Caco-2 (cell line): ENCODE measurements around the gene TIMM44. TPM values are rescaled to one million over a fixed set of nuclear protein-coding genes. Genes with fewer than 3 reads are reported as not detected.

Experiments used
- BruUV-seq: library from RNA; stranded (reverse); fragments of 400-500 nt; replicated peaks from 2 replicates; lab custom pipeline; 2021; lab: Mats Ljungman, UMichigan
- CTCF ChIA-PET: fragments of 300-600 bp; sonication (Branson Sonifier 250); formaldehyde crosslinking; loops from one replicate; lab custom pipeline; 2022; ENCODE audit warnings: antibody characterized with exemption; lab: Charles Lee
- POLR2A ChIA-PET: fragments of 300-600 bp; sonication (Branson Sonifier 250); formaldehyde crosslinking; loops from one replicate; lab custom pipeline; 2022; ENCODE audit warnings: antibody characterized with exemption; lab: Charles Lee
- DNase-seq, 2 experiments: peaks; one replicate each; pipeline versions ENCODE4 v3.0.0 to v3.0.0-alpha.2; 2020 to 2022
- H3K27me3 ChIP-seq: replicated peaks from 2 replicates; pipeline ENCODE4 v1.6.0; 2011; ENCODE audit warnings: low read length; ENCODE audit not compliant: control insufficient read depth, insufficient read depth
- H3K36me3 ChIP-seq: 2 replicates; pipeline ENCODE4 v1.5.1; 2011; ENCODE audit warnings: low read length; ENCODE audit not compliant: control insufficient read depth, insufficient read depth
- H3K4me1 ChIP-seq: fragments of 250-450 bp; sonication (Bioruptor Pico); 2 replicates; pipeline ENCODE4 v1.5.1; 2020; ENCODE audit warnings: mild to moderate bottlenecking
- H3K4me3 ChIP-seq: 2 replicates; pipeline ENCODE4 v1.5.1; 2011; ENCODE audit warnings: low read depth, mild to moderate bottlenecking, control low read depth, low read length
- H3K9me3 ChIP-seq: fragments of 250-450 bp; sonication (Bioruptor Pico); 2 replicates; pipeline ENCODE4 v1.5.1; 2020; ENCODE audit warnings: mild to moderate bottlenecking, moderate library complexity
- H3K27ac Mint-ChIP-seq: one replicate; pipeline ENCODE4 v1.8.0; 2022; ENCODE audit warnings: mixed read lengths; ENCODE audit not compliant: unreplicated experiment
- H3K27me3 Mint-ChIP-seq: one replicate; pipeline ENCODE4 v1.8.0; 2022; ENCODE audit warnings: mixed read lengths; ENCODE audit not compliant: insufficient read depth, unreplicated experiment
- H3K36me3 Mint-ChIP-seq: one replicate; pipeline ENCODE4 v1.8.0; 2022; ENCODE audit warnings: mild to moderate bottlenecking, mixed read lengths; ENCODE audit not compliant: insufficient read depth, unreplicated experiment
- H3K4me1 Mint-ChIP-seq: one replicate; pipeline ENCODE4 v1.8.0; 2022; ENCODE audit warnings: low read depth, mixed read lengths; ENCODE audit not compliant: unreplicated experiment
- H3K4me3 Mint-ChIP-seq: one replicate; pipeline ENCODE4 v1.8.0; 2022; ENCODE audit warnings: mild to moderate bottlenecking, moderate library complexity, mixed read lengths; ENCODE audit not compliant: unreplicated experiment
- H3K9me3 Mint-ChIP-seq: one replicate; pipeline ENCODE4 v1.8.0; 2022; ENCODE audit warnings: mixed read lengths; ENCODE audit not compliant: unreplicated experiment
- CTCF ChIP-seq, 2 experiments: fragments of 200-600 bp in 1 of 2; IDR thresholded peaks; 1 replicate in 1 of 2; 2 replicates in 1 of 2; pipeline versions ENCODE4 v1.5.1 to v1.8.0; 2011 to 2022; ENCODE audit warnings: antibody characterized with exemption in 1 of 2, control low read depth in 1 of 2, inconsistent platforms in 1 of 2, low read depth in 1 of 2, low read length in 1 of 2, mild to moderate bottlenecking in 1 of 2, moderate library complexity in 1 of 2; ENCODE audit not compliant: insufficient read depth in 1 of 2, severe bottlenecking in 1 of 2, unreplicated experiment in 1 of 2
- intact Hi-C: fragments of 100-400 bp; cut with micrococcal nuclease; formaldehyde crosslinking; loops from one replicate; pipeline ENCODE4 v1.10.0; 2022; ENCODE audit not compliant: unreplicated experiment
- total RNA-seq: library from RNA; stranded (reverse); gene quantifications from 2 replicates; pipeline ENCODE4 v1.2.3, GENCODE V29; 2022

The TIMM44 gene
- total RNA-seq, 1 experiment from 2014 or later: 129 TPM

- Mint-ChIP-seq H3K4me3 (no peak overlapping the region), H3K36me3 (peaks cover 90% of the 10 kb centered on the region), H3K27me3 (no peaks in the 10 kb centered on the region), H3K27ac (no peak overlapping the region), H3K9me3 (no peaks in the 10 kb centered on the region), H3K4me1 (no peaks in the 10 kb centered on the region)
- H3K36me3 ChIP-seq: no peaks in the 10 kb centered on the region; the same call in 1 of the 2 replicates
- no peaks in the 10 kb centered on the region for H3K9me3 ChIP-seq
- DNase-seq: no peak
- no peak for TF ChIP-seq CTCF (IDR thresholded peaks at IDR 0.05; ENCODE audit: insufficient read depth in 1 of 2, low read depth in 1 of 2, low read length in 1 of 2, severe bottlenecking in 1 of 2, unreplicated experiment in 1 of 2)
- no peaks in the 10 kb centered on the region for H3K4me1 ChIP-seq
- BruUV-seq: no TSS peak
- H3K4me3 ChIP-seq: no peak overlapping the region
- no peaks in the 10 kb centered on the region for H3K27me3 ChIP-seq
- CTCF ChIA-PET: interaction anchor here (0.6 to 0.7 kb wide), 2 partner anchors 35 to 79 kb away, joined by 3 read pairs; no protein-coding TSS in a partner anchor
- intact Hi-C loops: no loop called here
- POLR2A ChIA-PET: no interaction called here
These were observed 37.7 kb upstream of the TIMM44 start for GRCh38 chr19:7981199-7981598.

GRCh38 chr19:7980635-7981121, 37.2 kb upstream of the TIMM44 start:
- no peak overlapping the region for H3K27ac Mint-ChIP-seq
- no peaks in the 10 kb centered on the region; the same call in 1 of the 2 replicates for H3K36me3 ChIP-seq

GRCh38 chr19:7980168-7980567, 36.7 kb upstream of the TIMM44 start:
- H3K4me1 Mint-ChIP-seq: no peaks in the 10 kb centered on the region
- H3K9me3 Mint-ChIP-seq: no peaks in the 10 kb centered on the region
- H3K4me1 ChIP-seq: no peaks in the 10 kb centered on the region
- H3K36me3 ChIP-seq: no peaks in the 10 kb centered on the region; the same call in 1 of the 2 replicates
- no peaks in the 10 kb centered on the region for H3K9me3 ChIP-seq
- intact Hi-C loops: no loop called here
- H3K27me3 ChIP-seq: no peaks in the 10 kb centered on the region
- CTCF ChIA-PET: no interaction called here
- no peak for TF ChIP-seq CTCF (IDR thresholded peaks at IDR 0.05; ENCODE audit: insufficient read depth in 1 of 2, low read depth in 1 of 2, low read length in 1 of 2, severe bottlenecking in 1 of 2, unreplicated experiment in 1 of 2)
- no peaks in the 10 kb centered on the region for H3K27me3 Mint-ChIP-seq
- no peak overlapping the region for H3K4me3 Mint-ChIP-seq
- no peak for DNase-seq
- POLR2A ChIA-PET: no interaction called here
- peaks cover 86% of the 10 kb centered on the region for H3K36me3 Mint-ChIP-seq
- H3K27ac Mint-ChIP-seq: no peak overlapping the region
- no TSS peak for BruUV-seq
- H3K4me3 ChIP-seq: no peak overlapping the region

More at GRCh38 chr19:7980635-7981121, 37.2 kb upstream of the TIMM44 start:
- ChIA-PET POLR2A (no interaction called here), CTCF (interaction anchor here (0.6 kb wide), 1 partner anchor 78 kb away, joined by 3 read pairs; no protein-coding TSS in a partner anchor)
- Mint-ChIP-seq H3K9me3 (no peaks in the 10 kb centered on the region), H3K4me1 (no peaks in the 10 kb centered on the region), H3K4me3 (no peak overlapping the region), H3K27me3 (no peaks in the 10 kb centered on the region), H3K36me3 (peaks cover 86% of the 10 kb centered on the region)
- H3K27me3 ChIP-seq: no peaks in the 10 kb centered on the region
- no peak for DNase-seq
- H3K4me3 ChIP-seq: no peak overlapping the region
- TF ChIP-seq CTCF (IDR thresholded peaks at IDR 0.05; ENCODE audit: insufficient read depth in 1 of 2, low read depth in 1 of 2, low read length in 1 of 2, severe bottlenecking in 1 of 2, unreplicated experiment in 1 of 2): no peak
- intact Hi-C loops: no loop called here
- H3K9me3 ChIP-seq: no peaks in the 10 kb centered on the region
- H3K4me1 ChIP-seq: no peaks in the 10 kb centered on the region
- no TSS peak for BruUV-seq
